ENCODE data around the gene GCG. TPM values are rescaled to one million over a fixed set of nuclear protein-coding genes. Genes with fewer than 3 reads are reported as not detected.

GCG gene
- total and polyA plus RNA-seq, 7 donors = 0.18 to 0.23 TPM; not detected in 5

- 86 to 87% (median 87%) methylated on average over 5 of the region's 5 CpGs for WGBS, 3 donors
- DNase-seq (no peak), ATAC-seq (no peak)
- Histone ChIP-seq H3K27ac (no peak overlapping the region), H3K36me3 (ENCODE audit: insufficient read depth in 1 of 2, low read depth in 1 of 2) (no peaks in the 10 kb centered on the region), H3K9me3 (no peaks in the 10 kb centered on the region), H3K4me3 (no peak overlapping the region), H3K27me3 (ENCODE audit: insufficient read depth in 3 of 3, low read length in 2 of 3) (no peaks in the 10 kb centered on the region), H3K4me1 (no peaks in the 10 kb centered on the region)
- no peak for TF ChIP-seq CTCF (IDR thresholded peaks at IDR 0.05)
- intact Hi-C loops (cut with DNase I) = no loop called here
Observed at GRCh38 chr2:162174746-162175145, 22.7 kb upstream of the GCG start.

DNA sequence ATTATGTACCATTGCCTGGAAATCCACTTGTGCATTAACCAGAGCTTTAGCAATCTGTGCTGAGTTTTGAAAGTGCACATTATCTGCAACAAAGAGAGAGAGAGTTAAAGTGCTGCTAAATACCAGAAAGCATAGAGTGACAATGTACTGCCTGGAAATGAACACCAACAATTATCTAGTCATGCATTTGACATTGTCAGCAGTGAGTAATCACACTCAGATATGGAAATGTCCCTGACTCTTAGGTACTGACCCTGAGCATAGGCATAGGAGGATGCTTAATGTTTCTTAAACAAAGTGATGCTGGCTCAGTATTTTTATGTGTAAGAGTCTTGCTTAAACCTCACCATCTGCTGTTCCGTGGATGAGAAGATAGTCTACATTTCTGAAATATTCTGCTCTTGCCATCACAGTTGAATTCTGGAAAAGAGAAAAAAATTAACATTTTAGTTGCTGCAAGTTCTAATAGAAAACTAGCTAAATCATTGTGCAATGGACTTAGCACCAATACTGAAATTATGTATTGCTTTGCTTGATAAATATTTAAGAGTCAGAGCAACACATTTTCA is 20.8 kb upstream of the GCG start:
- 53 to 79% (median 71%) methylated on average over 1 of the region's 1 CpG for WGBS, 3 donors
- no peak for TF ChIP-seq CTCF (IDR thresholded peaks at IDR 0.05)
- Histone ChIP-seq H3K27me3 (ENCODE audit: insufficient read depth in 3 of 3, low read length in 2 of 3) (no peaks in the 10 kb centered on the region), H3K27ac (no peak overlapping the region), H3K36me3 (ENCODE audit: insufficient read depth in 1 of 2, low read depth in 1 of 2) (no peaks in the 10 kb centered on the region), H3K4me3 (no peak overlapping the region), H3K9me3 (no peaks in the 10 kb centered on the region), H3K4me1 (no peaks in the 10 kb centered on the region)
- DNase-seq = no peak
- intact Hi-C loops (cut with DNase I) = no loop called here
- ATAC-seq = no peak

- Histone ChIP-seq H3K27ac (no peak overlapping the region), H3K9me3 (no peaks in the 10 kb centered on the region), H3K4me3 (no peak overlapping the region), H3K27me3 (ENCODE audit: insufficient read depth in 3 of 3, low read length in 2 of 3) (no peaks in the 10 kb centered on the region), H3K36me3 (ENCODE audit: insufficient read depth in 1 of 2, low read depth in 1 of 2) (no peaks in the 10 kb centered on the region), H3K4me1 (no peaks in the 10 kb centered on the region)
- no peak for DNase-seq
- intact Hi-C loops (cut with DNase I) = no loop called here
- 92 to 94% (median 94%) methylated on average over 4 of the region's 4 CpGs for WGBS, 3 donors
- ATAC-seq = no peak
- no peak for TF ChIP-seq CTCF (IDR thresholded peaks at IDR 0.05)
Observed at GRCh38 chr2:162166745-162167144, 14.7 kb upstream of the GCG start.

DNA sequence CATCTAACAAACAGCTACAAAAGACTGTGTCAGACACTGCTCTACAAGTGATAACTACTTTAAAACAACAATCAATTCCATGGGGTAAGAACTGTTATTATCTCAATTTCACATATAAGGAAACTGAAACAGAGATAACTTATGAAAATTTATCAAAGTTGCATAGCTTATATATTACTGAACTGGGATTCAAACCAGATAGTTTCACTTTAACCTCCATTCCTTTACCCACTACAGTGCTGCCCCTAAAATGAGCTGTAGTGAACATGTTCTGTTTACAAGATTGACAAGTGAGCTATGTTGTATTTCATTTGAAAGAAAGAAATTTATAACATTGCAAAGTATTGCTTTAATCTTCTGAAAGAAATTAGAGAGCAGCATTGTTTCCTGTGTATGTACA is 14.1 kb upstream of the GCG start:
- Histone ChIP-seq H3K9me3 (no peaks in the 10 kb centered on the region), H3K4me3 (no peak overlapping the region), H3K4me1 (no peaks in the 10 kb centered on the region), H3K27me3 (ENCODE audit: insufficient read depth in 3 of 3, low read length in 2 of 3) (no peaks in the 10 kb centered on the region), H3K27ac (no peak overlapping the region), H3K36me3 (ENCODE audit: insufficient read depth in 1 of 2, low read depth in 1 of 2) (no peaks in the 10 kb centered on the region)
- TF ChIP-seq CTCF (IDR thresholded peaks at IDR 0.05) = no peak
- intact Hi-C loops (cut with DNase I) = no loop called here
- ATAC-seq = no peak
- DNase-seq = no peak

DNA sequence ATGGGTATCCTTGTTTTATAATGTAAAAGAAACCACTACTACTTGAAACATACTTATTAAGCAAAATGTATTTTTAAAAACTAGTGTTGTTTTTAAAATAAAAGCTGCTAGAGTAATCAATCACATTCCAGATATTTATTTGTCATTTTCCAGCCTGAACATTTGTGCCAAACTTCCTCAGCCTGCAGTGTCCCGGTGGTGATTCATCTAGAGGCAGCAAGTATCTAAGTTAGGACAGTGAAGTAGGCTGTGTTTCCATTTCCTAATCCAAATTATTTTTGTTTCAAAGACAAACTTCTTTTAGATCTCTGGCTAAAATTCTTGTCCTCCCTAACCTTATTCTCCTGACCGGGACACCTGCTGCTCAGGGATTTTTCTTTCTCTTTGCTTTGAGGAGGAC is 12.8 kb upstream of the GCG start:
- 61 to 74% (median 73%) methylated on average over 2 of the region's 2 CpGs for WGBS, 3 donors
- intact Hi-C loops (cut with DNase I) = no loop called here
- Histone ChIP-seq H3K27ac (no peak overlapping the region), H3K36me3 (ENCODE audit: insufficient read depth in 1 of 2, low read depth in 1 of 2) (no peaks in the 10 kb centered on the region), H3K4me1 (no peaks in the 10 kb centered on the region), H3K27me3 (ENCODE audit: insufficient read depth in 3 of 3, low read length in 2 of 3) (no peaks in the 10 kb centered on the region), H3K9me3 (no peaks in the 10 kb centered on the region), H3K4me3 (no peak overlapping the region)
- DNase-seq = no peak
- no peak for TF ChIP-seq CTCF (IDR thresholded peaks at IDR 0.05)
- ATAC-seq = no peak

Data from psoas muscle (tissue), 8 donors.